Transverse colon (tissue), 4 donors: ENCODE data around the gene SMARCA2. TPM values are rescaled to one million over a fixed set of nuclear protein-coding genes. Genes with fewer than 3 reads are reported as not detected.
A peak's percentile ranks its signal among the peaks of the same experiment; 100 is the strongest.

Source experiments
- DNase-seq: peaks from one replicate; pipeline ENCODE4 v3.0.0-alpha.2; 2019
- H3K27ac ChIP-seq, 4 donors: fragments of 200-600 bp; sonication (generic); 2 replicates each; pipeline ENCODE4 v1.5.1; 2016 to 2018; ENCODE audit warnings: inconsistent platforms in 4 of 4
- H3K27me3 ChIP-seq: fragments of 200-600 bp; sonication (generic); 2 replicates; pipeline ENCODE4 v1.5.1; 2017; ENCODE audit warnings: inconsistent platforms
- H3K36me3 ChIP-seq, 4 donors: fragments of 200-600 bp; sonication (generic); 2 replicates each; pipeline ENCODE4 v1.5.1; 2017 to 2019; ENCODE audit warnings: inconsistent platforms in 4 of 4
- H3K4me1 ChIP-seq, 4 donors: fragments of 200-600 bp; sonication (generic); 2 replicates each; pipeline ENCODE4 v1.5.1; 2017 to 2020; ENCODE audit warnings: inconsistent platforms in 4 of 4
- H3K4me3 ChIP-seq, 4 donors: fragments of 200-600 bp; sonication (generic); 1 replicate in 1 of 4; 2 replicates in 3 of 4; pipeline versions ENCODE4 v1.5.1 to v1.6.1; 2017 to 2019; ENCODE audit warnings: inconsistent platforms in 4 of 4
- H3K9me3 ChIP-seq, 2 donors: fragments of 200-600 bp; sonication (generic); 2 replicates each; pipeline ENCODE4 v1.5.1; 2017 to 2019; ENCODE audit warnings: inconsistent platforms in 2 of 2
- EP300 ChIP-seq: sonication (generic); formaldehyde crosslinking; IDR thresholded peaks from one replicate; pipeline ENCODE4 v1.6.1; 2017; ENCODE audit warnings: antibody characterized with exemption, low read depth
- POLR2A ChIP-seq: fragments of 450-650 bp; IDR thresholded peaks from one replicate; pipeline ENCODE4 v1.6.1; 2016; ENCODE audit warnings: antibody characterized with exemption, mild to moderate bottlenecking, moderate library complexity
- POLR2AphosphoS5 ChIP-seq, 3 donors: sonication (generic); formaldehyde crosslinking; IDR thresholded peaks; one replicate each; pipeline ENCODE4 v1.6.1; 2016; ENCODE audit warnings: antibody characterized with exemption in 3 of 3
- WGBS, 2 donors: methylation state at CpG; one replicate each; pipeline ENCODE4 v1.1.5; 2018; ENCODE audit warnings: low coverage in 1 of 2; 5-methylcytosine and 5-hydroxymethylcytosine counted together
- in situ Hi-C, 4 donors: fragments of 200-750 bp; cut with MboI; loops; one replicate each; pipeline versions ENCODE4 v1.15.0 to v1.15.1; 2017; ENCODE audit warnings: low sequenced_read_pairs in 3 of 4, low pct_ligation_motif_present in 1 of 4, low pct_unique_long_range_greater_than_20kb in 1 of 4
- intact Hi-C: fragments of 100-400 bp; cut with DNase I; formaldehyde crosslinking; loops from one replicate; pipeline ENCODE4 v1.15.1; 2023; ENCODE audit warnings: low total_unique reads
- total RNA-seq, 4 donors: library from RNA; depleted of rRNA; stranded (reverse); fragments of >200 nt; gene quantifications; one replicate each; pipeline ENCODE4 v1.1.0, GENCODE V29; 2016
- TF ChIP-seq, protein P1 (sequence below), 5 experiments: fragments of 200-600 bp in 3 of 5; fragments of 450-650 bp in 2 of 5; sonication (generic) in 3 of 5; IDR thresholded peaks; 1 replicate in 2 of 5; 2 replicates in 3 of 5; pipeline ENCODE4 v1.5.1; 2016 to 2017; ENCODE audit warnings: antibody characterized with exemption in 5 of 5, inconsistent platforms in 3 of 5, mild to moderate bottlenecking in 2 of 5, moderate library complexity in 1 of 5

Gene SMARCA2
- total RNA-seq, 4 donors from 2014 or later: 74.8 to 110 (median 92.4) TPM

DNA sequence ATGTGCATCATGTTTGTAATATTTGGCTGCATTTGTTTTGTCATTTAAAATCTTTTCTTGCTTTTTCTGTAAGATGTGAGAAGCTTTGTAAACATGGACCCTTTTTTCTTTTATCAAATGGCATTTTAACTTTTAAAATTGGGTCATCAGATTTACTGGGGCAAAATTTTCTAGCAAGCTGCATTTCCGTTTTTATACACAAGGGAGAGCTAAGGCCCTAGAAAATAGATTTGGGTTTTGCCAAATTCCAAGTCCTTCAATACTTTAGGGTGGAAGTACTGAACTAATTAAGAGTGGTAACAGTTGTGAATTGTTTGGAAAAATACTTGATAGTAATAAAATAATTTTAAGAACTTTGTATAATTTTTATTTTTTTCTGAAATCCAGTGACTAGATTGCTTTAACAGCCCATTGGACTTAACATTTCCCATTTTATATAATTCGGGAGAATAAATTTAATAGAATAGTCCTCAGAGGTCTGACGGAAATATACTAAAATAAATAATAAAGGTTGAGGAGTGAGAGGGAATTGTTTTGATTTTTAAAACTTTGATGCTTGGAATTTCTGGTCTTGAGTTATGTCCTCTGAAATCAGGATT, 117.4 kb downstream of the SMARCA2 start:
- H3K4me1 ChIP-seq: peaks cover 0 to 7% (median 0%) of the 10 kb centered on the region in 4 donors
- in situ Hi-C loops: loop anchor here in 2 of 4 donors (25.0 kb wide), 1 partner anchor 705 kb away; the partner anchor contains the start of gene PUM3 (in 2 of the 2)
- intact Hi-C loops: no loop called here

DNA sequence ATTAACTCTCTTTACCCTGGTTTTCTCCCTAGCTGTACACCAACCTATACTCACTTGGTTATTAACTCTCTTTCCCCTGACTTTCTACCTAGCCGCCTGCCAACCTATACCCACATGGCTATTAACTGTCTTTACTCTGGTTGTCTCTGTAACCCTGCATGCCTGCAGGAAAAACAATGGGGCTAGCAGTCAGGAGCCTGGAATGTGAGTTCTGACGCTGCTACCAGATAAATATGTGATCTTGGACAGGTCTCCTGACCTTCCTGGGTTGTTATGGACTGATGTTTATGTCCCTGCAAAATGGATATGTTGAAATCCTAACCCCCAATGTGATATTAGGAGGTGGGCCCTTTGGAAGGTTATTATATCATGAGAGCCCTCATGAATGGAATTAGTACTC, 119.2 kb downstream of the SMARCA2 start:
- in situ Hi-C loops (loop anchor here in 2 of 4 donors (25.0 kb wide), 1 partner anchor 703 kb away; the partner anchor contains the start of gene PUM3 (in 2 of the 2)), intact Hi-C loops (no loop called here)
- H3K4me1 ChIP-seq: no peaks in the 10 kb centered on the region
- peaks cover 0 to 3% (median 0%) of the 10 kb centered on the region in 4 donors for H3K36me3 ChIP-seq
- H3K27me3 ChIP-seq: no peaks in the 10 kb centered on the region
- no peak overlapping the region for H3K27ac ChIP-seq
- H3K9me3 ChIP-seq: no peaks in the 10 kb centered on the region
- WGBS, 2 donors: 81% methylated on average over 2 of the region's 2 CpGs
- no peak overlapping the region for H3K4me3 ChIP-seq
- no peak for DNase-seq
- TF ChIP-seq POLR2A: no peak
- no peak for TF ChIP-seq POLR2AphosphoS5 (IDR thresholded peaks at IDR 0.05)
- TF ChIP-seq EP300: no peak
- TF ChIP-seq, protein P1, sequence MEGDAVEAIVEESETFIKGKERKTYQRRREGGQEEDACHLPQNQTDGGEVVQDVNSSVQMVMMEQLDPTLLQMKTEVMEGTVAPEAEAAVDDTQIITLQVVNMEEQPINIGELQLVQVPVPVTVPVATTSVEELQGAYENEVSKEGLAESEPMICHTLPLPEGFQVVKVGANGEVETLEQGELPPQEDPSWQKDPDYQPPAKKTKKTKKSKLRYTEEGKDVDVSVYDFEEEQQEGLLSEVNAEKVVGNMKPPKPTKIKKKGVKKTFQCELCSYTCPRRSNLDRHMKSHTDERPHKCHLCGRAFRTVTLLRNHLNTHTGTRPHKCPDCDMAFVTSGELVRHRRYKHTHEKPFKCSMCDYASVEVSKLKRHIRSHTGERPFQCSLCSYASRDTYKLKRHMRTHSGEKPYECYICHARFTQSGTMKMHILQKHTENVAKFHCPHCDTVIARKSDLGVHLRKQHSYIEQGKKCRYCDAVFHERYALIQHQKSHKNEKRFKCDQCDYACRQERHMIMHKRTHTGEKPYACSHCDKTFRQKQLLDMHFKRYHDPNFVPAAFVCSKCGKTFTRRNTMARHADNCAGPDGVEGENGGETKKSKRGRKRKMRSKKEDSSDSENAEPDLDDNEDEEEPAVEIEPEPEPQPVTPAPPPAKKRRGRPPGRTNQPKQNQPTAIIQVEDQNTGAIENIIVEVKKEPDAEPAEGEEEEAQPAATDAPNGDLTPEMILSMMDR (IDR thresholded peaks at IDR 0.05): no peak

More for the DNA sequence above, 117.4 kb downstream of the SMARCA2 start:
- H3K9me3 ChIP-seq: no peaks in the 10 kb centered on the region
- no peak for TF ChIP-seq POLR2AphosphoS5 (IDR thresholded peaks at IDR 0.05)
- no peak for TF ChIP-seq POLR2A
- no peak for TF ChIP-seq EP300
- TF ChIP-seq, protein P1 (IDR thresholded peaks at IDR 0.05): peak; percentile 53 to 70 (median 63)
- DNase-seq: no peak
- H3K36me3 ChIP-seq: peaks cover 0 to 3% (median 0%) of the 10 kb centered on the region in 4 donors
- no peak overlapping the region for H3K27ac ChIP-seq
- H3K4me3 ChIP-seq: no peak overlapping the region
- no peaks in the 10 kb centered on the region for H3K27me3 ChIP-seq
- 71 to 97% methylated on average over 2 to 3 of the region's 3 CpGs for WGBS, 2 donors

DNA sequence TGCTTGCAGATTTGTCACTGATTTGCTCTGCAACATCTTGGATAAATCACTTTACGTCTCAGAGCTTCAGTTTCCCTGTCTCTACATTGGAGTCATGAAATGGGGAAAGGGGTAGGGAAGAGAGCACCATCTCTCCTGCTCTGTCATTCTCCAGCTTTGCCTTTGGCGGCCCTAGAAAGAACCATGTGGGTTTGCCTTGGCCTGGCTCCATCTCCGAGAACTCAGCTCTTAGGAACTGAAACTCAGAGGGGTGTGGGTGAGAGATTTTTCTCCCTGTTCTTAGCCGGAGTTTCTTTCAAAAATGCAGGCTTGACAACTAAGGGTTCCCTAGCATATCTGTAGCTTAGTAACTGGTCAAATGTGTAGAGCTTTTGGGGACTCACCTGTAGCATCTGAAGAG, 123.5 kb downstream of the SMARCA2 start:
- H3K4me3 ChIP-seq: no peak overlapping the region
- in situ Hi-C loops (loop anchor here in 2 of 4 donors (25.0 kb wide), 1 partner anchor 699 kb away; the partner anchor contains the start of gene PUM3 (in 2 of the 2)), intact Hi-C loops (no loop called here)
- H3K9me3 ChIP-seq: no peaks in the 10 kb centered on the region
- 92 to 93% methylated on average over 4 of the region's 4 CpGs for WGBS, 2 donors
- H3K4me1 ChIP-seq: no peaks in the 10 kb centered on the region
- DNase-seq: no peak
- TF ChIP-seq EP300 (no peak), POLR2A (no peak), POLR2AphosphoS5 (IDR thresholded peaks at IDR 0.05) (no peak)
- TF ChIP-seq, protein P1 (IDR thresholded peaks at IDR 0.05): no peak
- no peak overlapping the region for H3K27ac ChIP-seq
- peaks cover 0 to 14% (median 0%) of the 10 kb centered on the region in 4 donors for H3K36me3 ChIP-seq
- no peaks in the 10 kb centered on the region for H3K27me3 ChIP-seq

DNA sequence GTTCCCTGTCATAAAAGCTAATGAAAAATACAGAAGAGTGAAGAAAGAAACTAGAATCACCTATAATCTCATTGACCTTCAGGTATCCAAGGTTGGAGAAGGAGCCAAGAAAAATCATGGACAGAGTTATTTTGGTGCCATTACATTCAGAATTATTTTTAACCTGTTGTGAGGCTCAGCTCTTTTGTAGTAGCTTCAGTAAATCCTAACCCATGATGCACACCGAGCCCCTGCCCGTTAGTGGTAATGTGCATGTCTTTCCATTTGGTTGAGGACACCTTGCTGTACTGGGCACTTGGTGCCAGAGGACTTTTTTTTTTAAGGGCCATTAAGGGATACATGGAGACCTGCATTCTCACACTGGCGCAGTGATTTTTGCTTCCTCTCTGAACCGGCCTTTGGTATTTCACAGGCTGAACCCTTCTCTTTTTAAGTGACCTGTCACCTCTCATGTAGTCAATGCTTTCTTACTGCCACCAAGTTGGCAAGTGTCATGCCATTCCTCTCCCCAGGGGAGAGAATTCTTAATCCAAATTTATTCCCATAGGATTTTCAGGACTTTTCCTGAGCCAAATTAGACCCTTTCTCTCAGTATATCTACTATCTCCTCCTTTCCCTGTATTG, 125.6 kb downstream of the SMARCA2 start:
- Histone ChIP-seq H3K27ac (no peak overlapping the region), H3K4me3 (no peak overlapping the region), H3K9me3 (no peaks in the 10 kb centered on the region), H3K27me3 (no peaks in the 10 kb centered on the region), H3K36me3 (peaks cover 0 to 11% (median 0%) of the 10 kb centered on the region in 4 donors), H3K4me1 (no peaks in the 10 kb centered on the region)
- TF ChIP-seq EP300 (no peak), POLR2A (no peak), POLR2AphosphoS5 (IDR thresholded peaks at IDR 0.05) (no peak)
- TF ChIP-seq, protein P1 (IDR thresholded peaks at IDR 0.05): no peak
- intact Hi-C loops (no loop called here), in situ Hi-C loops (loop anchor here in 2 of 4 donors (25.0 kb wide), 1 partner anchor 697 kb away; the partner anchor contains the start of gene PUM3 (in 2 of the 2))
- WGBS, 2 donors: 86 to 98% methylated on average over 4 of the region's 4 CpGs
- no peak for DNase-seq
